IMR-90 (cell line): ENCODE data around the gene CFAP73. TPM values are rescaled to one million over a fixed set of nuclear protein-coding genes. Genes with fewer than 3 reads are reported as not detected.
"Not testable (repeated sequence)": the region's sequence is repeated elsewhere in the genome, so short reads cannot be mapped to it uniquely, and the experiment has no call there.

Experiments used
- ATAC-seq: fragments of 200-7000 bp; cut with Tn5 transposase; 2 replicates; pipeline ENCODE4 v1.9.1; 2020; ENCODE audit warnings: low read depth, mild to moderate bottlenecking, moderate library complexity
- BruUV-seq: library from RNA; stranded (reverse); fragments of 400-500 nt; replicated peaks from 2 replicates; lab custom pipeline; 2021; lab: Mats Ljungman, UMichigan
- CTCF ChIA-PET: fragments of 300-600 bp; formaldehyde crosslinking; extraction: SDS; loops from one replicate; lab custom pipeline; 2021; ENCODE audit warnings: antibody characterized with exemption; lab: Yijun Ruan, JAX
- POLR2A ChIA-PET: fragments of 300-600 bp; sonication (Branson Sonifier 250); formaldehyde crosslinking; loops from one replicate; lab custom pipeline; 2022; ENCODE audit warnings: antibody characterized with exemption; ENCODE audit not compliant: unreplicated experiment; lab: Charles Lee
- DNase-seq: peaks from one replicate; pipeline ENCODE4 v3.0.0; 2013
- H2AFZ ChIP-seq: replicated peaks from 2 replicates; pipeline ENCODE3; 2013; ENCODE audit warnings: low read length, mild to moderate bottlenecking; ENCODE audit not compliant: poor library complexity
- H2AK5ac ChIP-seq: 2 replicates; pipeline ENCODE4 v1.6.1; 2013; ENCODE audit warnings: low read depth, low read length, inconsistent platforms
- H2AK9ac ChIP-seq: replicated peaks from 2 replicates; pipeline ENCODE3; 2013; ENCODE audit warnings: mild to moderate bottlenecking, low read depth, low read length, moderate library complexity; ENCODE audit not compliant: poor library complexity
- H2BK120ac ChIP-seq: 2 replicates; pipeline ENCODE4 v1.6.1; 2013; ENCODE audit warnings: low read depth, low read length, inconsistent platforms
- H2BK15ac ChIP-seq: 3 replicates; pipeline ENCODE4 v1.6.1; 2013; ENCODE audit warnings: low read depth, low read length, inconsistent platforms
- H2BK20ac ChIP-seq: 2 replicates; pipeline ENCODE4 v1.6.1; 2013; ENCODE audit warnings: low read depth, mild to moderate bottlenecking, inconsistent platforms, low read length, moderate library complexity
- H2BK5ac ChIP-seq: 2 replicates; pipeline ENCODE4 v1.6.1; 2013; ENCODE audit warnings: mild to moderate bottlenecking, low read depth, low read length, inconsistent platforms; ENCODE audit not compliant: poor library complexity, severe bottlenecking
- H3K14ac ChIP-seq: replicated peaks from 2 replicates; pipeline ENCODE4 v1.6.1; 2013; ENCODE audit warnings: low read depth, low read length, inconsistent platforms
- H3K18ac ChIP-seq: 2 replicates; pipeline ENCODE4 v1.6.1; 2013; ENCODE audit warnings: low read depth, low read length, control low read depth
- H3K23ac ChIP-seq: 2 replicates; pipeline ENCODE4 v1.6.1; 2013; ENCODE audit warnings: low read depth, low read length, inconsistent platforms
- H3K27ac ChIP-seq: 2 replicates; pipeline ENCODE4 v1.5.1; 2013; ENCODE audit warnings: mild to moderate bottlenecking, control low read depth, low read length; ENCODE audit not compliant: insufficient read depth
- H3K27me3 ChIP-seq: 2 replicates; pipeline ENCODE4 v1.6.1; 2013; ENCODE audit warnings: low read length; ENCODE audit not compliant: control insufficient read depth, insufficient read depth
- H3K36me3 ChIP-seq: 2 replicates; pipeline ENCODE4 v1.6.1; 2013; ENCODE audit warnings: low read length, mixed read lengths; ENCODE audit not compliant: control insufficient read depth, insufficient read depth
- H3K4ac ChIP-seq: 2 replicates; pipeline ENCODE4 v1.6.1; 2013; ENCODE audit warnings: low read depth, low read length, inconsistent platforms
- H3K4me1 ChIP-seq: 2 replicates; pipeline ENCODE4 v1.6.1; 2013; ENCODE audit warnings: low read length, mixed read lengths; ENCODE audit not compliant: control insufficient read depth, insufficient read depth
- H3K4me2 ChIP-seq: 2 replicates; pipeline ENCODE4 v1.6.1; 2013; ENCODE audit warnings: low read depth, mild to moderate bottlenecking, control low read depth, low read length, moderate library complexity
- H3K4me3 ChIP-seq: 2 replicates; pipeline ENCODE4 v1.5.1; 2013; ENCODE audit warnings: low read depth, mild to moderate bottlenecking, control low read depth, low read length, moderate library complexity; ENCODE audit not compliant: insufficient read depth
- H3K56ac ChIP-seq: 2 replicates; pipeline ENCODE4 v1.6.1; 2013; ENCODE audit warnings: low read length, inconsistent platforms; ENCODE audit not compliant: insufficient read depth; ENCODE audit errors: extremely low read depth
- H3K79me1 ChIP-seq, 2 experiments: 2 replicates each; pipeline ENCODE4 v1.6.1; 2013; ENCODE audit warnings: low read length in 2 of 2, inconsistent platforms in 1 of 2, low read depth in 1 of 2
- H3K9ac ChIP-seq: 2 replicates; pipeline ENCODE4 v1.6.1; 2013; ENCODE audit warnings: low read depth, low read length, control low read depth
- H3K9me1 ChIP-seq: 2 replicates; pipeline ENCODE4 v1.6.1; 2013; ENCODE audit warnings: low read length, inconsistent platforms; ENCODE audit not compliant: insufficient read depth
- H3K9me3 ChIP-seq: 2 replicates; pipeline ENCODE4 v1.6.1; 2013; ENCODE audit warnings: low read length; ENCODE audit not compliant: control insufficient read depth, insufficient read depth
- H4K20me1 ChIP-seq: 2 replicates; pipeline ENCODE4 v1.6.1; 2013; ENCODE audit warnings: low read length, inconsistent platforms; ENCODE audit not compliant: insufficient read depth
- H4K5ac ChIP-seq: 2 replicates; pipeline ENCODE4 v1.6.1; 2013; ENCODE audit warnings: mild to moderate bottlenecking, low read depth, low read length, control low read depth
- H4K8ac ChIP-seq, 2 experiments: 2 replicates each; pipeline ENCODE4 v1.6.1; 2013; ENCODE audit warnings: low read depth in 2 of 2, low read length in 2 of 2, control low read depth in 1 of 2, inconsistent platforms in 1 of 2
- H4K91ac ChIP-seq: 2 replicates; pipeline ENCODE4 v1.6.1; 2013; ENCODE audit warnings: low read depth, low read length, inconsistent platforms; ENCODE audit not compliant: insufficient read depth
- WGBS, 2 experiments: methylation state at CpG; one replicate each; pipeline versions ENCODE4 v1.1.5 to v1.1.7; 2013; ENCODE audit warnings: missing lambda C conversion rate in 2 of 2; ENCODE audit not compliant: insufficient read length in 1 of 2; ENCODE audit errors: extremely low coverage in 2 of 2; 5-methylcytosine and 5-hydroxymethylcytosine counted together
- dilution Hi-C: fragments of 300-500 bp; cut with HindIII; formaldehyde crosslinking; loops from one replicate; pipeline ENCODE4 v1.14.3; 2018; ENCODE audit warnings: low sequenced_read_pairs; ENCODE audit not compliant: unreplicated experiment
- in situ Hi-C: fragments of 300-500 bp; cut with MboI; formaldehyde crosslinking; loops from 3 replicates; pipeline ENCODE4 v1.14.3; 2019; ENCODE audit warnings: low sequenced_read_pairs, inconsistent platforms, mixed read lengths
- intact Hi-C: fragments of 100-400 bp; cut with micrococcal nuclease; formaldehyde crosslinking; loops from 2 replicates; pipeline ENCODE4 v1.10.0; 2022
- polyA plus RNA-seq, 3 experiments: library from polyadenylated mRNA; depleted of rRNA; stranded (reverse); fragments of >200 nt; gene quantifications; 2 replicates each; pipeline ENCODE4 v1.2.3, GENCODE V29; 2012; ENCODE audit warnings: low replicate concordance in 1 of 3
- total RNA-seq: library from RNA; depleted of rRNA; stranded (reverse); fragments of >200 nt; gene quantifications from 2 replicates; pipeline ENCODE4 v1.2.3, GENCODE V29; 2012

The CFAP73 gene
- total and polyA plus RNA-seq, 2 of the 4 experiments (the other 2 are of a cell fraction), result not detected

DNA sequence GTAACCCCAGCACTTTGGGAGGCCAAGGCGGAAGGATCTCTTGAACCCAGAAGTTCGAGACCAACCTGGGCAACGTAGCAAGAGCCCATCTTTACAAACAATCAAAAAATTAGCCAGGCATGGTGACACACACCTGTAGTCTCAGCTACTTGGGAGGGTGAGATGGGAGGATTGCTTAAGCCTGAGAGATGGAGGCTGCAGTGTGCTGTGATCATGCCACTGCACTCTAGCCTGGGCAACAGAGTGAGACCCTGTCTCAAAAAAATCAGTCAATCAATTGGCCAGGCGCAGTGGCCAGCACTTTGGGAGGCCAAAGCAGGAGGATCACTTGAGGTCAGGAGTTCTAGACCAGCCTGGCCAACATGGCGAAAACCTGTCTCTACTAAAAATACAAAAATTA is 57.3 kb downstream of the CFAP73 start:
- peaks cover 11% of the 10 kb centered on the region; the same call in 1 of the 2 replicates for H3K9me1 ChIP-seq
- H2AK9ac ChIP-seq, H3K56ac ChIP-seq, H3K27me3 ChIP-seq, H3K36me3 ChIP-seq, H2BK20ac ChIP-seq, DNase-seq, H3K9me3 ChIP-seq, H3K9ac ChIP-seq, dilution Hi-C loops, CTCF ChIA-PET, H3K4me2 ChIP-seq, H4K8ac ChIP-seq, intact Hi-C loops, H3K4me3 ChIP-seq, H3K79me1 ChIP-seq, in situ Hi-C loops, H2BK120ac ChIP-seq, H3K27ac ChIP-seq, BruUV-seq, H4K20me1 ChIP-seq, H3K4ac ChIP-seq, H3K14ac ChIP-seq, H4K5ac ChIP-seq, H4K91ac ChIP-seq, POLR2A ChIA-PET, H2AK5ac ChIP-seq, H2BK5ac ChIP-seq, H2BK15ac ChIP-seq, H3K18ac ChIP-seq, H3K4me1 ChIP-seq, H2AFZ ChIP-seq, H3K23ac ChIP-seq, ATAC-seq: not testable (repeated sequence)
- WGBS, 2 experiments, result no CpG with 5 or more reads among the region's 5 CpGs
